Measurements from ENCODE around the gene PSMA7.

Gene PSMA7

DNA sequence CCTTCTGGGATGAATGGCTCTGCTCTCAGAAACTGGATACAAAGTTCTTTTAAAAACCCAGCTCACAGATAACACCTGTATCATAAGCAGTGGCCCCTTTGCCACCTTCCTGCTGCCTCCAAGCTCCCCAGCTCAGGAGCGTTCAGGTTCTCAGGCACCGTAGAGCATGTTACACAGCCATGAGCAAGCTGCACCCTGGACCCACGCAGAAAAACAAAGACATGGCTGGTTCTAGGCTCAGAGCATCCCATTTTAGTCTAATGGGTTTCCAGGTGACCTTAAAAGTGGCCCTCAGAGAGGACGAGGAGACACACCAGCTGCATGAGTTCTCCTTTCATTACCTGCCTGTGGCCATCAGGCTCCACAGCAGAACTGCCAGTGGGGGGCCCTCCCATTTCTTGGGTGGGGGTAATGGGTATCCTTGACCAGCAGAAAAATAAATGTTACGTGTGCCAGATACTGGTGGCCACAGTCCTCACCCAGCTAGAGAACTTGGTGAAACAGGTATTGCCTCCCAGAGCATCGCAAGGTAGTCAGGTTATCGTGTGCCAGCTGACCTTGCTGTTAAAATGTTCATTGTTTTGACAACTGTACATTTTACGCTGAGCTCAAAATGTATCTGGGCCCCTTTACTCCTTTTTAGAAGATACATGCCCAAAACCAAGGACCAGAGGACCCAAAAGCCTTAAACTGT, 7.5 kb downstream of the PSMA7 start:
- DNase-seq, result no peak

- no peak for DNase-seq
Observed at GRCh38 chr20:62134735-62135231, 8.4 kb downstream of the PSMA7 start.

GRCh38 chr20:62133864-62134263, 9.3 kb downstream of the PSMA7 start:
- no peak for DNase-seq

DNA sequence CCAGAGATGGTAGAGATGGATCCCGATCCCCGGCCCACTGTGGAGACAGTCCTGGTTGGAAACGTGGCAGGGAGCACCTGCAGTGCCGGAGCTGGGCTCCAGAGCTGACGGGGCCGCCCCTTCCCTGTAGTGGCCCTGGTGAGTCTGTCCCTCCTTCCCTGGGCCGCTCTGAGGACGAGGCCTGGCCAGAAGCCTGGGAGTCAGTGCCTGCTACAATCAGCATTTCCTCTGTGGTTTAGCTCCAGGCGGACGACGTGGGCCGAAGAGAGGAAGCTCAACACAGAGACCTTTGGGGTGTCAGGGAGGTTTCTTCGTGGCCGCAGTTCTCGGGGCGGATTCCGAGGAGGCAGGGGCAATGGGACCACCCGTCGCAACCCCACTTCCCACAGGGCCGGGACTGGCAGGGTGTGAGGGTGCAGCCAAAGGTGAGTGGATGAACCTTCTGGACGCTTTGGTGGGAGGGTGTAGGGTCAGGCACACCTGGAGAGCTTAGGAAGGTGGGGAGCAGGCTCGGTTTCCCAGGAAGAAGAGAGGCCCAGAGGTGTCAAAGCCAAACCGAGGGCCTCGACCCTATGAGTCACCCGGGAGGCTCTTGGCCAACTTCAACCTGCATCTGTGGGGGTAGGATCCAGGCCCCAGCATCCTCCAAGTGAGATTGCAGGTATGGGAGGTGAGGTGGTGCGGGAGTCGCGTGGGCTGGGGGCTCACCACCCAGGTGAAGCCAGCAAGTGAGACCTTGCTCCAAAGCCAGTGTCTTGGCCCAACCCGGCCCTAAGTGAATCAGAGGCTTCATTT, 9.9 kb downstream of the PSMA7 start:
- DNase-seq, result no peak

DNA sequence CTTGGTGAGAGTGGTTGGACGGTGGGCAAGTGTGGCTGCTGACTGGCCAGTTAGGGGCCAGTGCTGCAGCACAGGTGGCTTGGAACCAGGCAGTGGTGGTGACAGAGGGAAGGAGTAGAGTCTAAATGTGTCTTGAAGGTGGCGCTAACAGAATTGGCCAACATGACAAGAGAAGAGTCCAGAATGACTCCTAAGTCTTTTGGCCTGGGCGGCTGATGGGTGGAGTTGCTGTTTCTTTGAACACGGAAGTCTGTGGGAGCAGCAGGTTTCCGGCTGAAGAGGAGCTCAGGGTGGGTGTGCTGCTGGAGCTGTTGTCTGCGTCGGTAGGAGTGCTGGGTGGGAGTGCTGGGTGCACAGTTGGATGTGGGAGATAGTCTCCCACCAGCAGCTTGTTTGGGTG, 10.8 kb downstream of the PSMA7 start:
- no peak for DNase-seq

- DNase-seq, result no peak
Observed at GRCh38 chr20:62131560-62132320, 11.5 kb downstream of the PSMA7 start.

DNA sequence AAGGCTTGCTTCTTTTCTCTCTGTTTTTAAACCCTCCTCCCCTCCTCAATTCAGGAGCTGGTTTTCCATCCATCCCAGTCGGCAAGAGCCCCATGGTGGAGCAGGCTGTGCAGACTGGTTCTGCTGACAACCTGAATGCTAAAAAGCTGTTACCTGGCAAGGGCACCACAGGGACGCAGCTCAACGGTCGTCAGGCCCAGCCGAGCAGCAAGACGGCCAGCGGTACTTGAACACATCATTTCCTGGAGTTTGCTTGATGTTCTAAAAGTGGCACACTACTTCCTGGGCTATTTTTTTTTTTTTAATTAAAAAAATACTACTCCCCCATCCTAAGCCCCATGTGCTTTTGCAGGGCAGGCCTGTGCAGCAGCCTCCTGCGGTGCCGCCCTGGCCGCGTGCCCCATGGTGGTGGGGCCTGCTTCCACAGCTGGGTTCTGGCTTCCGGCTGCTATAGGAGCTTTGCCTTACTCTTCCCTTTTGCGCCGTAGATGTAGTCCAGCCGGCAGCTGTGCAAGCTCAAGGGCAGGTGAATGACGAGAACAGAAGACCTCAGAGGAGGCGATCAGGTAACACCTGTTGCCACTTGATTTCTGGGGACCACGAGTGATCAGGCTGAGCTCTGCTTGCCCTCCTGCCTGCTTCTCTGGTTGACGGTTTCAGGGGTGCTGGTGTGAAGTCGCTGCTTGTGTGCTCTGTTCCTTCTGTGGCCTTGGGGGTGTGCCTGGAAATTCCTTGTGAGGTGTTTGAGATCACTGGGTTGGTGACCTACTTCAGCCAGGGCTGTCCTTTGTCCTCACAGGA, 13.3 kb downstream of the PSMA7 start:
- no peak for DNase-seq

- DNase-seq, result no peak
Observed at GRCh38 chr20:62128502-62128901, 14.7 kb downstream of the PSMA7 start.

- no peak for DNase-seq
Observed at GRCh38 chr20:62127799-62128198, 15.4 kb downstream of the PSMA7 start.

DNA sequence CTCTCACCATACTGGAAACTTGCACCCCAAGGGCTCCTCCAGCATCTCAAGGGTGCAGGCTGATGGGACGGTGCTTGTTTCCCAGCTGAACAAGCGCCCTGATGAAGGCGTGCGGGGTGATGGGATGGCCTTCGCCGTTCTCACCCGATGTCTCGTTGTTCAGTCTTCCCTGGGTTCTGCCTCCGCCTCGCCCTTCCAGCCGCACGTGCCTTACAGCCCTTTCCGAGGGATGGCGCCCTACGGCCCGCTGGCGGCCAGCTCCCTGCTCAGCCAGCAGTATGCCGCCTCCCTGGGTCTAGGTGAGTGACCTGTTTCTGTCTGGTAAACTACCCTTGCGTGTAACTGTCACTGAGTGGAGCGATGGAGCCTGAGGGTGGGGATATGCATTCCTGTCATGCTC, 17.1 kb downstream of the PSMA7 start:
- no peak for DNase-seq

DNA sequence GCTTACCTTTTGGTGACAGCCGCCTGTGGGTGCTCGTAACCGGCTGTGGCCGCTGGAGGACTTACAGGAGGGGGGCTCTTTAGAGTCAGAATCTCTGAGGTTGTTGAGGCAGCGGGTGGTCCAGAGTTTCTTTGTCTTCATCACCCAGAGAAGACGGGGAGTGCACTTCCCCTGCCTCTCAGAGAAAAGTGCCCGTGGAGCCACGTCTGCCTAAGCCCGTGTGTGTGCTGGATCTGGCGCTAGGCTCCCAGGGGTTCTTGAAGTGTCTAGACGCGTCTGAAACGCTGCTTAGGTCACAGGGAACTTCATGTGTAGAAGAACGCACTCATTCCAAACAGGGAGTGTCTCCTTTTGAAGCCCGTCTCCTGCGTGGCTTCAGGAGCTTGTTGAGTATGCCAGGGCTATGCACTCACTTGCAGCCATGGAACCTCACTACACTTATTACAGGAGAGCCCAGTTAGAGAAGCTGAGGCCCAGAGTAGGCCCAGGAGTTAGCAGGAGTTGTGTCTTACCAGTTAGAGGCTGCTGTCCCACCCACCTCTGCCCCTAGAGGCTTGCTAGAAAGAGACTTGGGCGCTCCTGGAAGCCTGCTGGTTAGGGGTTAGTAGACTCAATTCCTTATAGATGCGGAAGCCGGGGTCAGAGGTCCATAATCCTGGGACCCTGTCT, 19.6 kb downstream of the PSMA7 start:
- no peak for DNase-seq

DNA sequence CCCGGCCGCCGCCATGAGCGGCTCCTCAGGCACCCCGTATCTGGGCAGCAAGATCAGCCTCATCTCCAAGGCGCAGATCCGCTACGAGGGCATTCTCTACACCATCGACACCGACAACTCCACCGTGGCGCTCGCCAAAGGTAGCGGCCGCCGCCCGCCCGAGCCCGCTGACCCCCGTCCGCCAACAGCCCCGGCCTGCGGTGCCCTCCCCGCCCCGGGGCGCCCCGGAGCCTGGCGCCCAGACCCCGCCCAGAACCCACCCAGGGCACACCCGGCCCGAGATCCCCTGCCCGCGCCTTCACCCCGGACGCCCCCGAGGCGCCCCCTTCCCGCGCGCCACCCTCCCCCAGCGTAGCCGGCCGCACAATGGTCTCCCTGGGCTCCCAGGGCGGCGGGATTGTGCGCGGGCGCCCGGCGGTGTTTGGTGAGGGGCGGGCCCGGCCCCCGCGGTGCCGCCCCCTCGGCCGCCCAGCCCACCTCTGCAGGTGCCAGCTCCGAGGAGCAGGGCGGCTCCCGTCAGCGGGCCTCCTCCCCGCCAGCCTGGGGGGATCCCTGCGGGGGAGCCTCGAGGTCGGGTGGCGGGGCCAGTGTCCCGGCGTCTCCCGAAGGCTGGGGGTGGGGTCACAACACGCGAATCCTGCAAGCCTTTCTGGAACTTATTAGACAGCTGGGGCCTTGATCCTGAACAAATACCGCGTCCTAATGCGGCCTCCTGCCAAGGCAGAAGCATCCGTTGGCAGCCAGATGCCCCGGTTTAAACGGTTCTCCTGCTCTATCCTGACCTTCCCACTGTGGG, 20.3 kb downstream of the PSMA7 start:
- peak; percentile 41 to 47 for DNase-seq

DNA sequence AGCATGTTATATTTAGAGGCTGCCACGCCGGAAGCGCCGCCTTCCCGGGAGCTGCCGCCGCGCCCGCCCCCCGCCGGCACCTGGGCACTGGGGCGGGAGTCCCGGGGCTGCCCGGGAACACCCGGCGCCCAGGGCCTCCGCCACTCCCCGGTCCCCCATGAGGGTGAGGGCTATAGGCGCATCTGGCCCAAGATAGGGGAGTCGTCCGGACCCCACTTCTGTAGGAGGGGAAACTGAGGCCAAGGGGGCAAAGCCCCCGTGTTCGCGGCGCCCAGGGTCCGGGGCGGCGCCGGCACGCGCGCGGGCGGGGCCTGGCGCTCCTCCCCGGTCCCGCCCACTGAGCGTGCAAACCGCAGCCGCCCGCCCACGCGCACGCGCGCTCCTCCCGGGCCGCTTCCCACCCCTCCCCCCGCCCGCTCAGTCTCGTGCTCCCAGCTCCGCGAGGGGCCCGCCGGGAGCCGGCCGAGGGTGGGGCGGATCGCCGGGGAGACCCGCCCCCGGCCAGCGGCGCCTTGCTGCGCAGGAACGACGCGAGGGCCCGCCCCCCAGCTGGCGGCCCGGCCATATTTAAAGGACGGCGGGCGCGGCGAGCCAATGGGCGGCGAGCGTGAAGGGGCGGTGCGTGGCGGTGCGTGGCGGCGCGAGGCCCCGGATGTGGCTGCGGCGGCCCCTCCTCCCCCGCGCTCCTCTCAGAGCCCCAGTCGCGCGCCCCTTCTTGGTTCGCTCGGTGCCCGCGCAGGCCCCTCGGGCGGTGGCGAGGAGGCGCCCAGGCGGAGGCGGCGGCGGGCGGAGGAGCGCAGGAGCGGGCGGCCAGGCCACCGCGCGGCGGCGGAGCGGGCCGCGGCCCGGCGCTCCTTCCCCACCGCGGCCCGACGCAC, 21.2 kb downstream of the PSMA7 start, which contains the start of gene LSM14B:
TSS of gene LSM14B (plus strand) at position 700 of the 878 bp plus-strand sequence. CDS start 192 bp downstream, outside the sequence.
- peak; percentile 98 to 99 for DNase-seq

GRCh38 chr20:62120990-62121775, 22.0 kb downstream of the PSMA7 start:
- DNase-seq, result no peak

DNA sequence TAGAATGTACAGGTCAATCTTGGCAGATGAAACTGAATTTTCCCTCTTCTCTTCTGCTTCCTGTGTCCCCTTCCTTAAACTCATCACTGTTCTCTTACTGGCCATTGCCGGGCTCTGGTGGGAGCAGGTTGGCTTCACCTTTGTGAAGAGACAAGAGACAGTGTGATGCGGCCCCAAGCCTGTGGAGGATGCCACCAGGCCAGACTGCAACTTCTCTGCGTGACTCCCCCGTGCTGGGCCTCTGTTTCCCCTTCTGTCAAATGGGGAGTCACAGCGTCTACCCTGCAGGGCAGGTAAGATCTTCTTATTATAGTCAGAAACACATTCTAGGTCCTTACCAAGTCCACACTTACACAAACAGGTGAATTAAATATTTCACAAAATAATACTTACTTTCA, 22.8 kb downstream of the PSMA7 start:
- DNase-seq, result no peak

GRCh38 chr20:62119591-62120364, 23.4 kb downstream of the PSMA7 start:
- DNase-seq, result no peak

GRCh38 chr20:62119115-62119514, 24.1 kb downstream of the PSMA7 start:
- no peak for DNase-seq
